CD14-positive monocyte (primary cell): ENCODE results near the gene CNN1. TPM values are rescaled to one million over a fixed set of nuclear protein-coding genes. Genes with fewer than 3 reads are reported as not detected.

ENCODE experiments used
- DNase-seq, 3 donors: peaks; one replicate each; pipeline ENCODE4 v3.0.0-alpha.2; 2011 to 2022
- H2AFZ ChIP-seq: 2 replicates; pipeline ENCODE4 v1.6.0; 2012; ENCODE audit warnings: mild to moderate bottlenecking, low read depth, low read length, inconsistent platforms; ENCODE audit not compliant: insufficient read depth, poor library complexity, severe bottlenecking
- H3K27ac ChIP-seq, 2 donors: 1 replicate in 1 of 2; 2 replicates in 1 of 2; pipeline ENCODE4 v1.5.1; 2012 to 2013; ENCODE audit warnings: low read length in 2 of 2, control low read depth in 1 of 2, inconsistent platforms in 1 of 2, low read depth in 1 of 2, mild to moderate bottlenecking in 1 of 2
- H3K27me3 ChIP-seq, 2 donors: one replicate each; pipeline versions ENCODE4 v1.6.0 to v1.6.1; 2011 to 2013; ENCODE audit warnings: low read length in 2 of 2; ENCODE audit not compliant: control insufficient read depth in 2 of 2, insufficient read depth in 2 of 2
- H3K36me3 ChIP-seq, 2 donors: replicated peaks in 1 of 2; 1 replicate in 1 of 2; 2 replicates in 1 of 2; pipeline versions ENCODE4 v1.5.1 to v1.6.1; 2012 to 2013; ENCODE audit warnings: low read length in 2 of 2, control low read depth in 1 of 2, inconsistent platforms in 1 of 2, mild to moderate bottlenecking in 1 of 2; ENCODE audit not compliant: insufficient read depth in 2 of 2, control insufficient read depth in 1 of 2
- H3K4me1 ChIP-seq, 2 donors: 1 replicate in 1 of 2; 2 replicates in 1 of 2; pipeline versions ENCODE4 v1.5.1 to v1.6.1; 2012 to 2013; ENCODE audit warnings: low read length in 2 of 2, control low read depth in 1 of 2, inconsistent platforms in 1 of 2, mild to moderate bottlenecking in 1 of 2, moderate library complexity in 1 of 2; ENCODE audit not compliant: insufficient read depth in 2 of 2, control insufficient read depth in 1 of 2
- H3K4me2 ChIP-seq: replicated peaks from 2 replicates; pipeline ENCODE3; 2012; ENCODE audit warnings: low read length, moderate library complexity, mild to moderate bottlenecking; ENCODE audit not compliant: poor library complexity, severe bottlenecking; ENCODE audit errors: extremely low read depth
- H3K4me3 ChIP-seq, 3 experiments: fragments of 200-600 bp in 1 of 3; sonication (generic) in 1 of 3; replicated peaks in 1 of 3; 1 replicate in 2 of 3; 2 replicates in 1 of 3; pipeline ENCODE4 v1.5.1; 2011 to 2013; ENCODE audit warnings: low read length in 3 of 3, mild to moderate bottlenecking in 3 of 3, control low read depth in 2 of 3, low read depth in 2 of 3, inconsistent platforms in 1 of 3, moderate library complexity in 1 of 3
- H3K79me2 ChIP-seq: 2 replicates; pipeline ENCODE4 v1.6.0; 2012; ENCODE audit warnings: mild to moderate bottlenecking, control low read depth, inconsistent platforms, low read length, moderate library complexity; ENCODE audit not compliant: insufficient read depth
- H3K9ac ChIP-seq: 2 replicates; pipeline ENCODE4 v1.6.0; 2017; ENCODE audit warnings: low read length, mild to moderate bottlenecking; ENCODE audit not compliant: insufficient read depth, poor library complexity, severe bottlenecking
- H3K9me3 ChIP-seq, 2 donors: replicated peaks in 1 of 2; 1 replicate in 1 of 2; 2 replicates in 1 of 2; pipeline versions ENCODE4 v1.5.1 to v1.6.1; 2012 to 2013; ENCODE audit warnings: low read length in 2 of 2, control low read depth in 1 of 2; ENCODE audit not compliant: control insufficient read depth in 1 of 2, insufficient read depth in 1 of 2
- H4K20me1 ChIP-seq: 2 replicates; pipeline ENCODE4 v1.6.0; 2012; ENCODE audit warnings: mild to moderate bottlenecking, low read length, control low read depth, moderate library complexity; ENCODE audit not compliant: insufficient read depth
- H3K27ac Mint-ChIP-seq, 7 donors: one replicate each; pipeline ENCODE4 v1.8.0; 2020; ENCODE audit warnings: mild to moderate bottlenecking in 7 of 7, mixed read lengths in 7 of 7, moderate library complexity in 6 of 7, inconsistent platforms in 2 of 7
- H3K27me3 Mint-ChIP-seq, 3 donors: one replicate each; pipeline ENCODE4 v1.8.0; 2021 to 2022; ENCODE audit warnings: low read depth in 3 of 3, mild to moderate bottlenecking in 3 of 3, mixed read lengths in 3 of 3, moderate library complexity in 3 of 3, inconsistent platforms in 1 of 3
- H3K36me3 Mint-ChIP-seq, 2 donors: one replicate each; pipeline ENCODE4 v1.8.0; 2020; ENCODE audit warnings: mixed read lengths in 2 of 2, inconsistent platforms in 1 of 2, mild to moderate bottlenecking in 1 of 2
- H3K4me1 Mint-ChIP-seq: one replicate; pipeline ENCODE4 v1.8.0; 2020; ENCODE audit warnings: mild to moderate bottlenecking, mixed read lengths
- H3K4me3 Mint-ChIP-seq, 2 donors: one replicate each; pipeline ENCODE4 v1.8.0; 2020; ENCODE audit warnings: mild to moderate bottlenecking in 2 of 2, mixed read lengths in 2 of 2, moderate library complexity in 1 of 2
- H3K9me3 Mint-ChIP-seq, 7 donors: one replicate each; pipeline ENCODE4 v1.8.0; 2020 to 2022; ENCODE audit warnings: mixed read lengths in 7 of 7, mild to moderate bottlenecking in 6 of 7, moderate library complexity in 6 of 7, inconsistent platforms in 2 of 7
- CTCF ChIP-seq: fragments of 200-600 bp; IDR thresholded peaks from one replicate; pipeline ENCODE4 v1.8.0; 2022; ENCODE audit warnings: antibody characterized with exemption, mild to moderate bottlenecking
- WGBS: methylation state at CpG from one replicate; pipeline ENCODE4 v1.1.5; 2013; ENCODE audit warnings: missing lambda C conversion rate; ENCODE audit not compliant: insufficient coverage; 5-methylcytosine and 5-hydroxymethylcytosine counted together
- intact Hi-C, 2 donors: fragments of 100-400 bp; cut with micrococcal nuclease; formaldehyde crosslinking; loops; one replicate each; pipeline versions ENCODE4 v1.15.0 to v1.15.1; 2023
- polyA plus RNA-seq, 3 donors: library from polyadenylated mRNA; depleted of rRNA in 1 of 3; unstranded in 2 of 3; stranded (reverse) in 1 of 3; fragments of 300-500 nt in 2 of 3; fragments of >200 nt in 1 of 3; fragmentation: Illumina TruSeq in 2 of 3; gene quantifications; 1 replicate in 2 of 3; 2 replicates in 1 of 3; pipeline ENCODE4 v1.2.3, GENCODE V29; 2012 to 2021

CNN1 gene
- polyA plus RNA-seq, 3 donors: not detected

GRCh38 chr19:11574689-11575088 lies 36.0 kb downstream of the CNN1 start:
- WGBS: 59% methylated on average over 8 of the region's 9 CpGs
- no peak overlapping the region for H3K27ac ChIP-seq
- H3K4me1 ChIP-seq: peaks cover 36 to 48% of the 10 kb centered on the region in 2 donors
- H3K4me2 ChIP-seq: no peak overlapping the region
- TF ChIP-seq CTCF: no peak
- H4K20me1 ChIP-seq: no peaks in the 10 kb centered on the region
- no peaks in the 10 kb centered on the region for H3K36me3 ChIP-seq
- intact Hi-C loops: no loop called here
- Mint-ChIP-seq H3K27me3 (peaks cover 3 to 16% (median 4%) of the 10 kb centered on the region in 3 donors), H3K27ac (peak overlapping the region in 1 of 7 donors; percentile 67), H3K4me1 (peaks cover 48% of the 10 kb centered on the region), H3K4me3 (no peak overlapping the region), H3K9me3 (peaks cover 0 to 10% (median 0%) of the 10 kb centered on the region in 7 donors), H3K36me3 (peaks cover 2 to 3% of the 10 kb centered on the region in 2 donors)
- H3K9me3 ChIP-seq: no peaks in the 10 kb centered on the region
- no peak overlapping the region for H3K9ac ChIP-seq
- no peaks in the 10 kb centered on the region for H3K79me2 ChIP-seq
- no peak for DNase-seq
- H3K27me3 ChIP-seq: no peaks in the 10 kb centered on the region
- no peak overlapping the region for H3K4me3 ChIP-seq
- H2AFZ ChIP-seq: no peak overlapping the region

- no peak overlapping the region for H2AFZ ChIP-seq
- Mint-ChIP-seq H3K4me1 (peaks cover 51% of the 10 kb centered on the region), H3K9me3 (peaks cover 0 to 10% (median 0%) of the 10 kb centered on the region in 7 donors), H3K27ac (peak overlapping the region in 6 of 7 donors; percentile 0 to 78 (median 48)), H3K27me3 (peaks cover 3 to 16% (median 6%) of the 10 kb centered on the region in 3 donors), H3K36me3 (peaks cover 2 to 3% of the 10 kb centered on the region in 2 donors), H3K4me3 (no peak overlapping the region)
- H3K27ac ChIP-seq: peak overlapping the region in 1 of 2 donors; percentile 31
- no peaks in the 10 kb centered on the region for H3K27me3 ChIP-seq
- no peaks in the 10 kb centered on the region for H3K36me3 ChIP-seq
- 64% methylated on average over 15 of the region's 15 CpGs for WGBS
- H3K79me2 ChIP-seq: no peaks in the 10 kb centered on the region
- H3K4me2 ChIP-seq: no peak overlapping the region
- H4K20me1 ChIP-seq: no peaks in the 10 kb centered on the region
- TF ChIP-seq CTCF: no peak
- H3K4me1 ChIP-seq: peaks cover 47 to 54% of the 10 kb centered on the region in 2 donors
- no peaks in the 10 kb centered on the region for H3K9me3 ChIP-seq
- DNase-seq: peak; percentile 33 to 58 (median 43)
- intact Hi-C loops: no loop called here
- no peak overlapping the region for H3K9ac ChIP-seq
- peak overlapping the region in 1 of 3 experiments; percentile 3 for H3K4me3 ChIP-seq
Measured at GRCh38 chr19:11576227-11576626, 37.6 kb downstream of the CNN1 start.
